ENCODE measurements around the gene CRYBB2.

DNA sequence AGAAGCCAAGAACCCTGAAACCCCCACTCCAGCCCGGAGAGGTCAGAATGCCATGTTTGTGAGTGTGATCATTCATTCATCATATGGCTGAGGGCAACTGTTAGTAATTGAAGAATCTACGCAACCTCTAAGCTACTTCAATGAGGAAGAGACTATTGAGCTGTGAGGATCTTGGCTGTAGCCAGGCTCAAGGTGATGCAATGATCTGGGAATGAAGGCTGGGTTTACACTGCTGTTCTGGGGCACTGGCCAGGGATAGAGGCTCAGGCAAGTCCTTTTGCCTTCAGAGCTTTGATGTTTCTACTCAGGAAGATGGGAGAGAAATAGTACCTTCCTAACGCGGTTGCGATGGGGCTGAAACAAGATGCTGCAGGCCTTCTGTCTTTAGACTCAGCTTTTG, 12.9 kb downstream of the CRYBB2 start:
- TF ChIP-seq SP1 (IDR thresholded peaks at IDR 0.05) (no peak), ELF4 (IDR thresholded peaks at IDR 0.05) (no peak), TARDBP (IDR thresholded peaks at IDR 0.05) (no peak), HDGF (IDR thresholded peaks at IDR 0.05; ENCODE audit: borderline replicate concordance) (no peak), LEF1 (IDR thresholded peaks at IDR 0.05; ENCODE audit: borderline replicate concordance) (no peak), SUZ12 (IDR thresholded peaks at IDR 0.05) (no peak)

All from HEK293T (cell line).